Left ventricle myocardium inferior (tissue), 1 donor: Measurements from ENCODE around the gene IL36RN. TPM values are rescaled to one million over a fixed set of nuclear protein-coding genes. Genes with fewer than 3 reads are reported as not detected.

ENCODE experiments used
- DNase-seq: peaks from one replicate; pipeline ENCODE4 v3.0.0-alpha.2; 2020
- H3K27ac ChIP-seq: fragments of 200-600 bp; replicated peaks from 2 replicates; pipeline ENCODE4 v1.8.0; 2021
- H3K27me3 ChIP-seq: fragments of 200-600 bp; 2 replicates; pipeline ENCODE4 v1.8.0; 2021; ENCODE audit warnings: low read depth
- H3K36me3 ChIP-seq: fragments of 200-600 bp; 2 replicates; pipeline ENCODE4 v1.8.0; 2021
- H3K4me1 ChIP-seq: fragments of 200-600 bp; 2 replicates; pipeline ENCODE4 v1.8.0; 2021
- H3K4me3 ChIP-seq: fragments of 200-600 bp; 2 replicates; pipeline ENCODE4 v1.8.0; 2021; ENCODE audit warnings: mild to moderate bottlenecking, moderate library complexity
- H3K9me3 ChIP-seq: fragments of 200-600 bp; replicated peaks from 2 replicates; pipeline ENCODE4 v1.8.0; 2021
- intact Hi-C: fragments of 100-400 bp; cut with micrococcal nuclease; formaldehyde crosslinking; loops from one replicate; pipeline ENCODE4 v1.11.0; 2022
- total RNA-seq: library from RNA; stranded (reverse); fragmentation: NEBNext Ultra II Directional; extraction: Animal tissue kit (Norgen Biotek cat#: 25700); gene quantifications from one replicate; pipeline ENCODE4 v1.2.1, GENCODE V29; 2021
- TF ChIP-seq, protein P1 (sequence below): fragments of 200-600 bp; IDR thresholded peaks from 2 replicates; pipeline ENCODE4 v1.8.0; 2021; ENCODE audit warnings: antibody characterized with exemption, mild to moderate bottlenecking, borderline replicate concordance
- donor health status: DM: no; HTN: yes; CAD: no; lungs with severe emphysema.

IL36RN gene
- total RNA-seq, 1 donor from 2014 or later = not detected

DNA sequence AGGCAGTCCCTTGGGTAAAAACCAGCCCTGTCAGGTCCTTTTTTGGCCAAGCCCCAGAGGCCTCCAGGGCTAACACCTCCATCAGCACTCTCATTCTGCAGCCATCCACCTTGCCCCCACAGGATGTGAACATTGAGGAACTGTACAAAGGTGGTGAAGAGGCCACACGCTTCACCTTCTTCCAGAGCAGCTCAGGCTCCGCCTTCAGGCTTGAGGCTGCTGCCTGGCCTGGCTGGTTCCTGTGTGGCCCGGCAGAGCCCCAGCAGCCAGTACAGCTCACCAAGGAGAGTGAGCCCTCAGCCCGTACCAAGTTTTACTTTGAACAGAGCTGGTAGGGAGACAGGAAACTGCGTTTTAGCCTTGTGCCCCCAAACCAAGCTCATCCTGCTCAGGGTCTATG lies 16.0 kb downstream of the IL36RN start:
- Histone ChIP-seq H3K27ac (no peak overlapping the region), H3K27me3 (peaks cover 6% of the 10 kb centered on the region), H3K36me3 (no peaks in the 10 kb centered on the region), H3K4me3 (no peak overlapping the region), H3K4me1 (no peaks in the 10 kb centered on the region), H3K9me3 (no peaks in the 10 kb centered on the region)
- no peak for DNase-seq
- intact Hi-C loops = no loop called here
- TF ChIP-seq, protein P1, sequence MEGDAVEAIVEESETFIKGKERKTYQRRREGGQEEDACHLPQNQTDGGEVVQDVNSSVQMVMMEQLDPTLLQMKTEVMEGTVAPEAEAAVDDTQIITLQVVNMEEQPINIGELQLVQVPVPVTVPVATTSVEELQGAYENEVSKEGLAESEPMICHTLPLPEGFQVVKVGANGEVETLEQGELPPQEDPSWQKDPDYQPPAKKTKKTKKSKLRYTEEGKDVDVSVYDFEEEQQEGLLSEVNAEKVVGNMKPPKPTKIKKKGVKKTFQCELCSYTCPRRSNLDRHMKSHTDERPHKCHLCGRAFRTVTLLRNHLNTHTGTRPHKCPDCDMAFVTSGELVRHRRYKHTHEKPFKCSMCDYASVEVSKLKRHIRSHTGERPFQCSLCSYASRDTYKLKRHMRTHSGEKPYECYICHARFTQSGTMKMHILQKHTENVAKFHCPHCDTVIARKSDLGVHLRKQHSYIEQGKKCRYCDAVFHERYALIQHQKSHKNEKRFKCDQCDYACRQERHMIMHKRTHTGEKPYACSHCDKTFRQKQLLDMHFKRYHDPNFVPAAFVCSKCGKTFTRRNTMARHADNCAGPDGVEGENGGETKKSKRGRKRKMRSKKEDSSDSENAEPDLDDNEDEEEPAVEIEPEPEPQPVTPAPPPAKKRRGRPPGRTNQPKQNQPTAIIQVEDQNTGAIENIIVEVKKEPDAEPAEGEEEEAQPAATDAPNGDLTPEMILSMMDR = no peak

DNA sequence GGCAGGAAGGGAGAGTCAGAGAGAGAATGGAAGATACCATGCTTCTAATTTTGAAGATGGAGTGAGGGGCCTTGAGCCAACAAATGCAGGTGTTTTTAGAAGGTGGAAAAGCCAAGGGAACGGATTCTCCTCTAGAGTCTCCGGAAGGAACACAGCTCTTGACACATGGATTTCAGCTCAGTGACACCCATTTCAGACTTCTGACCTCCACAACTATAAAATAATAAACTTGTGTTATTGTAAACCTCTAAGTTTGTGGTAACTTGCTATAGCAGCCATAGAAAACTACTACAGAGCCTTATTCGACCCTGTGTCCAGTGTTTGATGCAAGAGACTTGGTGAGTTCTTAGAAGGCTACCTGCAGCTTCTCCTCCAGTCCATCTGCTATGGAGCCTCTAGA lies 16.6 kb downstream of the IL36RN start:
- intact Hi-C loops = no loop called here
- Histone ChIP-seq H3K27ac (no peak overlapping the region), H3K36me3 (no peaks in the 10 kb centered on the region), H3K9me3 (no peaks in the 10 kb centered on the region), H3K27me3 (peaks cover 12% of the 10 kb centered on the region), H3K4me3 (no peak overlapping the region), H3K4me1 (no peaks in the 10 kb centered on the region)
- no peak for DNase-seq
- TF ChIP-seq, protein P1 = no peak

GRCh38 chr2:113076954-113077669 lies 18.1 kb downstream of the IL36RN start:
- H3K4me3 ChIP-seq = no peak overlapping the region
- no peaks in the 10 kb centered on the region for H3K4me1 ChIP-seq
- DNase-seq = no peak

DNA sequence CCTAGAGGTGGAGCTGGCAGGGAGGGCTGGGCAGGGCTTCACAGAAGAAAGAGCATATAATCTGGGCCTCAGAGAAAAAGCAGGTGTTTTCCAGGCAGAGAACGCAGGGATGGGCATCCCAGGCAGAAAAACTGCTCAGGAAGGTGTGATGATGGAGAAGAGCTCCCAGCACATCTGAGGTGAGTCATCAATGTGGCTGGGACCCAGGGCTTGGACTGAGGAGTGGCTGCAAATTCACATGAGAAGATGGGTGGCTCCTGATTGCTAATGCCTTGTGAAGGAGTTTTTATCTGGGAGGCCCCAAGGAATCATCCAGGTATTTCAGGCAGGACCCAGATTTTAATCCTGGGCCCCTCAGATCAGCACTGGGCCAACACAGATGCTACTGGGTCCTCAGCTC lies 18.9 kb downstream of the IL36RN start:
- Histone ChIP-seq H3K4me3 (no peak overlapping the region), H3K36me3 (no peaks in the 10 kb centered on the region), H3K4me1 (no peaks in the 10 kb centered on the region), H3K27ac (no peak overlapping the region), H3K9me3 (no peaks in the 10 kb centered on the region), H3K27me3 (peaks cover 34% of the 10 kb centered on the region)
- intact Hi-C loops = no loop called here
- TF ChIP-seq, protein P1 = no peak
- DNase-seq = no peak

More at GRCh38 chr2:113076954-113077669, 18.1 kb downstream of the IL36RN start:
- no peak overlapping the region for H3K27ac ChIP-seq
- H3K36me3 ChIP-seq = no peaks in the 10 kb centered on the region
- H3K27me3 ChIP-seq = peaks cover 27% of the 10 kb centered on the region
- intact Hi-C loops = no loop called here
- no peaks in the 10 kb centered on the region for H3K9me3 ChIP-seq
- TF ChIP-seq, protein P1 = no peak

- H3K4me1 ChIP-seq = no peaks in the 10 kb centered on the region
- DNase-seq = no peak
- no peak overlapping the region for H3K27ac ChIP-seq
- no peaks in the 10 kb centered on the region for H3K36me3 ChIP-seq
- H3K9me3 ChIP-seq = no peaks in the 10 kb centered on the region
- TF ChIP-seq, protein P1 = no peak
- H3K4me3 ChIP-seq = no peak overlapping the region
- intact Hi-C loops = no loop called here
- H3K27me3 ChIP-seq = peaks cover 39% of the 10 kb centered on the region
These were observed 19.4 kb downstream of the IL36RN start for GRCh38 chr2:113078350-113078839.
